BLaER1 (cell line): ENCODE results near the gene SLC22A15.

Source experiments
- H3K27ac ChIP-seq: shearing (Covaris generic); formaldehyde crosslinking; 2 replicates; pipeline ENCODE4 v1.8.1; 2022
- H3K27me3 ChIP-seq: shearing (Covaris generic); formaldehyde crosslinking; 2 replicates; pipeline ENCODE4 v1.8.1; 2022
- H3K36me3 ChIP-seq: shearing (Covaris generic); formaldehyde crosslinking; 2 replicates; pipeline ENCODE4 v1.8.1; 2022
- H3K4me1 ChIP-seq: shearing (Covaris generic); formaldehyde crosslinking; 2 replicates; pipeline ENCODE4 v1.8.1; 2022
- H3K4me2 ChIP-seq: shearing (Covaris generic); formaldehyde crosslinking; 2 replicates; pipeline ENCODE4 v1.8.1; 2022
- H3K4me3 ChIP-seq: shearing (Covaris generic); formaldehyde crosslinking; 2 replicates; pipeline ENCODE4 v1.8.1; 2022
- H3K9ac ChIP-seq: shearing (Covaris generic); formaldehyde crosslinking; 2 replicates; pipeline ENCODE4 v1.8.1; 2022
- H3K9me3 ChIP-seq: shearing (Covaris generic); formaldehyde crosslinking; 2 replicates; pipeline ENCODE4 v1.8.1; 2022
- H4K20me1 ChIP-seq: shearing (Covaris generic); formaldehyde crosslinking; 2 replicates; pipeline ENCODE4 v1.8.1; 2022
- Cebpa-rat ChIP-seq: shearing (Covaris generic); IDR thresholded peaks from 2 replicates; pipeline ENCODE4 v1.8.1; 2022

SLC22A15 gene

GRCh38 chr1:116112388-116113140, 136.3 kb downstream of the SLC22A15 start:
- TF ChIP-seq Cebpa-rat = no peak
- Histone ChIP-seq H3K27ac (no peak overlapping the region), H3K4me1 (no peaks in the 10 kb centered on the region)

GRCh38 chr1:116113615-116114014, 137.3 kb downstream of the SLC22A15 start:
- Histone ChIP-seq H3K4me3 (no peak overlapping the region), H3K4me1 (no peaks in the 10 kb centered on the region), H4K20me1 (no peaks in the 10 kb centered on the region), H3K27ac (no peak overlapping the region), H3K36me3 (no peaks in the 10 kb centered on the region), H3K27me3 (no peaks in the 10 kb centered on the region), H3K4me2 (no peak overlapping the region), H3K9ac (no peak overlapping the region), H3K9me3 (no peaks in the 10 kb centered on the region)
- TF ChIP-seq Cebpa-rat = peak; percentile 20; the same call in 1 of the 2 replicates

More at GRCh38 chr1:116112388-116113140, 136.3 kb downstream of the SLC22A15 start:
- Histone ChIP-seq H3K9ac (no peak overlapping the region), H3K36me3 (no peaks in the 10 kb centered on the region), H3K4me2 (no peak overlapping the region), H3K4me3 (no peak overlapping the region), H3K27me3 (no peaks in the 10 kb centered on the region), H4K20me1 (no peaks in the 10 kb centered on the region), H3K9me3 (no peaks in the 10 kb centered on the region)

GRCh38 chr1:116115476-116116439, 139.4 kb downstream of the SLC22A15 start:
- H3K9ac ChIP-seq = no peak overlapping the region
- no peaks in the 10 kb centered on the region for H3K9me3 ChIP-seq
- H3K4me2 ChIP-seq = no peak overlapping the region
- no peaks in the 10 kb centered on the region for H3K27me3 ChIP-seq
- H3K4me3 ChIP-seq = no peak overlapping the region
- TF ChIP-seq Cebpa-rat = no peak
- H3K4me1 ChIP-seq = no peaks in the 10 kb centered on the region
- H3K27ac ChIP-seq = no peak overlapping the region
- H3K36me3 ChIP-seq = no peaks in the 10 kb centered on the region
- no peaks in the 10 kb centered on the region for H4K20me1 ChIP-seq

GRCh38 chr1:116118471-116118870, 142.2 kb downstream of the SLC22A15 start:
- no peak for TF ChIP-seq Cebpa-rat
- no peak overlapping the region for H3K9ac ChIP-seq
- no peak overlapping the region for H3K4me2 ChIP-seq

More at GRCh38 chr1:116118471-116118870, 142.2 kb downstream of the SLC22A15 start:
- H3K4me1 ChIP-seq = no peaks in the 10 kb centered on the region
- H3K27ac ChIP-seq = no peak overlapping the region
- no peaks in the 10 kb centered on the region for H3K27me3 ChIP-seq
- H3K36me3 ChIP-seq = no peaks in the 10 kb centered on the region
- no peaks in the 10 kb centered on the region for H3K9me3 ChIP-seq
- H3K4me3 ChIP-seq = no peak overlapping the region
- H4K20me1 ChIP-seq = no peaks in the 10 kb centered on the region
